NCI-H2171 (cell line): ENCODE measurements around the gene DNAH7.
"Not testable (repeated sequence)": the region's sequence is repeated elsewhere in the genome, so short reads cannot be mapped to it uniquely, and the experiment has no call there.

Source experiments
- DNase-seq: peaks from one replicate; lab custom pipeline; 2025; lab: John Stamatoyannopoulos, UW

Gene DNAH7

GRCh38 chr2:195967336-195967735, 101.3 kb downstream of the DNAH7 start:
- no peak for DNase-seq

GRCh38 chr2:195961873-195962272, 106.8 kb downstream of the DNAH7 start:
- no peak for DNase-seq

DNA sequence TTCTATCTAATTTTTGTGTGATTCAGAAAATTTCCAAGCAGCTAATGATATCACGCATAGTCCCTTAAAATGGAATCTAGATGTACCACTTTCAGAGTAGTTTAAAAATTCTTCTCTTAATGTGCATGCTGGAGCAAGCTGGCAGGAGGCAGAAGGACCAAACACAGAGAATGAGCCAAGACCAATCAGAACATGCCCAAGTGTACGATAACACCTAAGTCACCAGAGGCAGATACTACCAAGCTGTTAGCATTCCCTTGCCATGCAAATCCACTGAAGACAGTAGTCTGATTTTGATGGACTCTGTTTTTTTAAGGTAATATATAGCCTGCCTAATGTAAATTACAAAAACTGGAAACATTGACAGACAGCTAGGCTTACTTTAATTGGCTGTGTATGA, 109.3 kb downstream of the DNAH7 start:
- DNase-seq, result no peak

DNA sequence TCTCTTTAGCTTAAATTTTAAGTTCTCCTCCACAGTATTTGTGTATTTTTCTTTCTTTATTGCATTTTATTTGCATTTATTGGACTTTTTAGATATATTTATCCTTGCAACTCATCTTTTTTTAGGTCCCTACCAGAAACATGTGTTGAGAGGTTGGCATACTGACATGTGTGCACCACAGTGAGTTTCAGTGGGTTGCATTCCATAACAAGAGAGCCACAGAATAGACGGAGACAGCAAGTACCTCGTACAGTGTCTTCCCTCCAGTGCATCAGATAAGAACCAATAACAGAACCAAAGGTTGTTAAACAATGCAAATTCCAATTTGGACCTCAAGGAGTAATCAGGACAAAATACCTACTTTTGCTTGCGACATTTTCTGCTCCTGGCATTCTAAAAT, 111.9 kb downstream of the DNAH7 start:
- no peak for DNase-seq

- DNase-seq, result no peak
Measured at GRCh38 chr2:195945056-195945455, 123.6 kb downstream of the DNAH7 start.

DNA sequence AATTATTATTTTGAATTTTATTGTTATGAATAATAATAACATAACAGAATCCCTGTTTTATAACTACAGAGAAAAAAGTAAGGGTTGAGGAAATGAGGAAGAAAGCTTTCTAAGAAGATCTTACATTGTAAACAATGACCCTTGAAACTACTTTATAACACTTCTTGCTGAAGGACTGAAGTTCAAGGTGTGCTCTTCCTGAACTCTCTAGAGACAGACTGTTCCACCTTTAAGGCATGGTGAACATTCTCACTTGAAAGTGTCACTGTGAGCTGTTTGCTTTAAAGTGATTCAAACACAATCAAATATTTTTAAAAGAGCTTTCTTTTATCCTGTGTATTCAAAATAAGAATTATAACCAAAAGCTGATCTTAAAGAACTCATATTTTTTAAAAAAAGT, 131.5 kb downstream of the DNAH7 start:
- DNase-seq, result no peak

DNA sequence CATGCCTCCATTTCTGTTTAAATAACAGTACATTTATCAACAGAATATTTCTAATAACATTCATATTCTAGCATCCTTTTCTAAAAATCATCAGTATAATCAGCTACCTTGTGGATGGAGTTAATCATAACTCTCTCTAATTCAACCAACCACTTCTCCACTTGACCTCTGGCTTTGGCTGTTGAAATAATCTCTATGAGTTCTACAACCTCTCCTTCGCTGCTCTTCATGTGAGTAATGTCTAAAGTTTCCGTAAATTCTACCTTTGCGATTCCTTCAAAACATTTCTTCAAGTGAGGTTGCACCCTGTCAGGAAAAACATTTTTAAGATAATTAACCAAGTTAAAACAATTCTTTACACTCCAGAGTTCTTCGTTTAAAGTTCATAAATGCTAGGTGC, 134.2 kb downstream of the DNAH7 start:
- DNase-seq, result no peak

GRCh38 chr2:195929531-195929930, 139.1 kb downstream of the DNAH7 start:
- no peak for DNase-seq

DNA sequence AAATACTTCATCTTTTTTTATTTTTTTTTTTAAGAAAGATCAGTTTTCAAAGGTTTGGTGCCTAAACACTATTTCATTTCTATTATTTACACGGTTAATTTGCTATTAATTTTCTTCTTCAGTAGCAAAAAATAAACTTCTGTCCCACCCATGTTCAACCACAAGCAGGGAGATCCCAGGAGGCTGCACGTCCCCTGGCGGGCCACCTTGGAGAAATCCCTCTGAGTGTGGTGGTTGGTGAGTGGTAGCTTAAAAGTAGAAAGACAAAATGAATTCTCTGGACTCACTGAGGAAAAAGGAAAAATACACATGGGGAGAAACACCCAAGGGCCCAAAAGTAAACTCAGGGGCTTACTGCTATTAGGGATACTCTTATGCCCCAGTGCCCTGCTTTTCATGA, 143.5 kb downstream of the DNAH7 start:
- no peak for DNase-seq

- DNase-seq, result no peak
Measured at GRCh38 chr2:195923889-195924288, 144.7 kb downstream of the DNAH7 start.

DNA sequence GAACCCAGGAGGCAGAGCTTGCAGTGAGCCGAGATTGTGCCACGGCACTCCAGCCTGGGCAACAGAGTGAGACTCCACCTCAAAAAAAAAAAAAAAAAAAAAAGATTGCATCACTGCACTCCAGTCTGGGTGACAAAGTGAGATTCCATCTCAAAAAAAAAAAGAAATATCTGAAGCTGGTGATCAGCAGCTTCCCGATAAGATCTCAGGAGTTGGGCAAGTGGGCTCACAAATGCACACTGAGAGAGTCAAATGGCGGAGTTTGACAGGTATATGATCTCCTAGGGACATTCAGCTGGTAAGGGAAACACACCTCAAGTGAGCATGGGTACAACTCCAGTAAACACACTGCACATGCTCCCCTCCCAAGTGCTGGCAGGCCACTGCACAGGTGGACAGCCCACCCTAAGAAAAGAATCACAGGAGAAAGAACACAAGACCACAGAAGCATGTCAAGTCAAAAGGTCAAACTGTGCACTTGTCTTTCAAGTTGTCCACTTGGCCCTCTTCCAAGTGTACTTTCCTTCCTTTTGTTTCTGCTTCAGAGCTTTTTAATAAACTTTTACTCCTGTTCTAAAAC, 151.5 kb downstream of the DNAH7 start:
- DNase-seq, result not testable (repeated sequence)

- DNase-seq, result no peak
Measured at GRCh38 chr2:195912079-195912478, 156.6 kb downstream of the DNAH7 start.

GRCh38 chr2:195910570-195910969, 158.1 kb downstream of the DNAH7 start:
- no peak for DNase-seq

GRCh38 chr2:195909926-195910325, 158.7 kb downstream of the DNAH7 start:
- DNase-seq, result no peak

DNA sequence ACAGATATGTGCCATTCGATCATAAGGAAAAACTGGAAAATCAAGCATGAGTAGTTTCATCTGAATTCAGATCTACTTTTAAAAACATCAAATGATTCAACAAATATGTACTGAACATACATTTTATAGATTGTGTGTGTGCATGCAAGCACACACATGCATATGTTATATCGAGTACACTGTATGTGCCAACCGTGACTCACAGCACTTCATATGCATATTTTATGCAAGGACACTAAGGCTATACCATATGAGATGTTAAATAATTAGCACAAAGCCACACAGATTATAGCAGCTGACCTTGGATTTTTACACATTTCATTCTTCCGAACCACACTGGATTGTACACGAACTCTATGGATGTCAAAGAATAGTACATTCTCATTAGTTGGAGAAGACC, 161.2 kb downstream of the DNAH7 start:
- DNase-seq, result no peak

DNA sequence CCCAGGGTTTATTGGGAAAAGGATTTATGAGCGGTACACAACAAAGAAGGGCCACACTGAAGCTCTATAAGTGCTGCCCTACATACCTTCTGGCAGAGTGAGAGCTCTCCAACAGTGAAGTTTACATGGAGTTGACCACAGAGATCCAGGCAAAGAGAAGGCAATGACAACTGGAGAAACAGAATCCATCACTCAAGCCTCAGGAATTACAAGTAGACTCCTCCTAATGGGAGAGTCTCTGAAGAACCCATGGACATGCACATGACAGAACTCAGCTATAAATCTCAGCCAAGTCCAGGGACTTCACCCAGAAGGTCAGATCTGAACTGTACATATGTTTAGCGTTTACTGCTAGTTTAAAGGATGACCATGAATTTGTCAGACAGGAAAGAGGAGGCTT, 164.7 kb downstream of the DNAH7 start:
- no peak for DNase-seq

DNA sequence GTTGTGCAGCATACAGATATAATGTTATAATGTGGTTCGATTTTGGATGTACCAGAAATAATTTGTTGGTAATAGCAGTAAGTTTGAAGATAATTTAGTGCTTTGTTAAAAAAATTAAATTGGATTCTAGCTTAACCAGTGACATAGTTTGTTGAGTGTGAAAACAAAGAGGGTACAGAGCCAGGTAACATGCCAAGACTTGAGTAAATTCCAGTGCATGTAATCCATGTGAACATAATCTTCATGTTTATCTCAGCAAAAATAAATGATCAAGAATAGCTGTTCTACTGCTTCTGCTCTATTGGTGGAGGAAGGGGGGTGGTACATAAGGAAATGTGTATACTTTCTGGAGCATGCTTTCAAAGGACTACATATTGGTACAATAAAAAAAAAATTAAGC, 165.8 kb downstream of the DNAH7 start:
- DNase-seq, result no peak

DNA sequence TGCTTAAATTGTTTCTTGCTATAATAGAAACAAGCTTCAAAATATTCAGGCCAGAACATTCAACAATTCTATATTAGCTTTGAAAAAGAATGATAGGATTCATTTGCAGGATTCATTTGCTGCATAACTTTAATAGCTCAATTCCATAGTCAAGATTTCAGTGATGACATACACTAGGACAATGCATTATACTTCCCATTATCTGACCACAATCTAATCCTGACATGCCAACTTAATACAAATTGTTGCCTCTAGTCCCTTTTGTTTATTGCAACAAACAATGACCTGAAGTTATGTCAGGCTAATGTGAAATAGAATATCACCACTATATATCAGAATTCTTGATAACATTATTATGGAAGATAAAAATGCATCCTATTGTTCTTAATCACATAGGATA, 169.4 kb downstream of the DNAH7 start:
- no peak for DNase-seq

GRCh38 chr2:195898505-195899191, 170.0 kb downstream of the DNAH7 start:
- DNase-seq, result peak; percentile 73

GRCh38 chr2:195891081-195891480, 177.6 kb downstream of the DNAH7 start:
- DNase-seq, result no peak

GRCh38 chr2:195879153-195879552, 189.5 kb downstream of the DNAH7 start:
- DNase-seq, result no peak

- DNase-seq, result no peak
Measured at GRCh38 chr2:195871326-195871725, 197.3 kb downstream of the DNAH7 start.

DNA sequence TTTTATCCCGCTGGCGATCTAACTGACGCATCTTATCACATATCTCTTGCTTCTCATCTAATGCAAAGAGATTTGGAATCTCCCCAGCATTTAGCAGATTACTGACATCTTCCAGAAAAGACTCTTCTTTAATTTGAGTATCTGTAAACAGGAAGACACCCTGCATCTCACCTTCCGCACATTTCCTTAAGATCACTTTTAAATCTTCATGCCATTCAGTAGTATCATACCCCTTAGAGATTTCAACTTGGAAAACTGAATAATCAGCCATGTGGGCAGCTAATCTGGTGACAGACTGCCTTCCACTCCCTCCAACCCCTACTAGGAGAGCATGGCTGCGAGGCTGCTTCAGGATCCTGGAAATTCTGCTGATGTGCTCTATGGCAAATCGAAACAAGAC, 204.3 kb downstream of the DNAH7 start:
- no peak for DNase-seq

DNA sequence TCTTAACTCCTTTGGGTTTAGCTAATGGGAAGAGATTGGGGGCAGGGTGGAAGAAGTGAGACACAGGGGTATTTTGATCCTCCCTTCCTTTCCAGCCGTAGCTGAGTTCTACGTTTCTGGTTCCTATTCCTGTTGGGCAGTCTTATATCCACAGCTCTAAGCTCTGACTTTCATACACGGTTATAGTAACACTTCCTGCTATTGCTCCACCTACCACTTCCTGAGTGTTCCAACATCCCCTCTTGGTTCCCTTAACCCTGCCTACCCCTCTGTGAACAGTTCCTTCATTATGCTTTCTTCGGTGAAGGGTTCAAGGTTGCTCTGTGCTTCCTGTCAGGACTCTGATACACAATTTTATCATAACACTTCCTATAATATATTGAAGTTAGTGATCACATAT, 205.1 kb downstream of the DNAH7 start:
- DNase-seq, result no peak
